Measurements from ENCODE around the gene OTOG.

OTOG gene

GRCh38 chr11:17649261-17649660, 102.2 kb downstream of the OTOG start:
- Histone ChIP-seq H3K4me1 (ENCODE audit: low read length) (no peaks in the 10 kb centered on the region), H4K20me1 (ENCODE audit: insufficient read depth, low read length) (no peaks in the 10 kb centered on the region), H3K79me2 (ENCODE audit: low read length) (no peaks in the 10 kb centered on the region), H3K4me3 (ENCODE audit: low read length) (no peak overlapping the region), H2AFZ (ENCODE audit: low read length) (no peak overlapping the region), H3K36me3 (replicated peaks; ENCODE audit: insufficient read depth, low read length) (no peaks in the 10 kb centered on the region), H3K4me2 (ENCODE audit: low read depth, low read length) (no peak overlapping the region), H3K9me3 (replicated peaks; ENCODE audit: insufficient read depth, low read length) (no peaks in the 10 kb centered on the region), H3K27ac (ENCODE audit: low read length) (no peak overlapping the region), H3K27me3 (replicated peaks; ENCODE audit: insufficient read depth, low read length) (no peaks in the 10 kb centered on the region), H3K9ac (ENCODE audit: low read length) (no peak overlapping the region), H3F3A (ENCODE audit: insufficient read depth, low read length) (no peaks in the 10 kb centered on the region), H3K9me2 (replicated peaks; ENCODE audit: insufficient read depth, low read length) (no peaks in the 10 kb centered on the region)
- DNase-seq, result no peak
- no peak for TF ChIP-seq CTCF (IDR thresholded peaks at IDR 0.05; ENCODE audit: low read length)
- TF ChIP-seq EZH2phosphoT487 (IDR thresholded peaks at IDR 0.05; ENCODE audit: low read length), result no peak
- no peak for TF ChIP-seq EZH2 (optimal IDR thresholded peaks at IDR 0.05; ENCODE audit: low read depth, low read length)

GRCh38 chr11:17649696-17650095, 102.6 kb downstream of the OTOG start:
- Histone ChIP-seq H3K27ac (ENCODE audit: low read length) (no peak overlapping the region), H3K9me2 (replicated peaks; ENCODE audit: insufficient read depth, low read length) (no peaks in the 10 kb centered on the region), H3K79me2 (ENCODE audit: low read length) (no peaks in the 10 kb centered on the region), H3K27me3 (replicated peaks; ENCODE audit: insufficient read depth, low read length) (no peaks in the 10 kb centered on the region), H4K20me1 (ENCODE audit: insufficient read depth, low read length) (no peaks in the 10 kb centered on the region), H3K36me3 (replicated peaks; ENCODE audit: insufficient read depth, low read length) (no peaks in the 10 kb centered on the region), H2AFZ (ENCODE audit: low read length) (no peak overlapping the region), H3K4me2 (ENCODE audit: low read depth, low read length) (no peak overlapping the region), H3K4me1 (ENCODE audit: low read length) (no peaks in the 10 kb centered on the region), H3K9me3 (replicated peaks; ENCODE audit: insufficient read depth, low read length) (no peaks in the 10 kb centered on the region), H3K4me3 (ENCODE audit: low read length) (no peak overlapping the region), H3F3A (ENCODE audit: insufficient read depth, low read length) (no peaks in the 10 kb centered on the region), H3K9ac (ENCODE audit: low read length) (no peak overlapping the region)
- TF ChIP-seq EZH2 (optimal IDR thresholded peaks at IDR 0.05; ENCODE audit: low read depth, low read length) (no peak), EZH2phosphoT487 (IDR thresholded peaks at IDR 0.05; ENCODE audit: low read length) (no peak), CTCF (IDR thresholded peaks at IDR 0.05; ENCODE audit: low read length) (no peak)
- no peak for DNase-seq

GRCh38 chr11:17650127-17650911, 103.3 kb downstream of the OTOG start:
- TF ChIP-seq EZH2 (optimal IDR thresholded peaks at IDR 0.05; ENCODE audit: low read depth, low read length) (no peak), EZH2phosphoT487 (IDR thresholded peaks at IDR 0.05; ENCODE audit: low read length) (no peak), CTCF (IDR thresholded peaks at IDR 0.05; ENCODE audit: low read length) (no peak)
- Histone ChIP-seq H3F3A (ENCODE audit: insufficient read depth, low read length) (no peaks in the 10 kb centered on the region), H3K36me3 (replicated peaks; ENCODE audit: insufficient read depth, low read length) (no peaks in the 10 kb centered on the region), H3K4me3 (ENCODE audit: low read length) (no peak overlapping the region), H3K4me2 (ENCODE audit: low read depth, low read length) (no peak overlapping the region), H3K79me2 (ENCODE audit: low read length) (no peaks in the 10 kb centered on the region), H4K20me1 (ENCODE audit: insufficient read depth, low read length) (no peaks in the 10 kb centered on the region), H3K27me3 (replicated peaks; ENCODE audit: insufficient read depth, low read length) (no peaks in the 10 kb centered on the region), H3K9me3 (replicated peaks; ENCODE audit: insufficient read depth, low read length) (no peaks in the 10 kb centered on the region), H3K27ac (ENCODE audit: low read length) (no peak overlapping the region), H3K4me1 (ENCODE audit: low read length) (no peaks in the 10 kb centered on the region), H3K9me2 (replicated peaks; ENCODE audit: insufficient read depth, low read length) (no peaks in the 10 kb centered on the region), H2AFZ (ENCODE audit: low read length) (no peak overlapping the region), H3K9ac (ENCODE audit: low read length) (no peak overlapping the region)
- no peak for DNase-seq
